ENCODE data around the gene SRPK1. TPM values are rescaled to one million over a fixed set of nuclear protein-coding genes. Genes with fewer than 3 reads are reported as not detected.

Gene SRPK1
- total RNA-seq, 4 donors from 2014 or later = 107 to 155 (median 110) TPM

- Histone ChIP-seq H3K27ac (no peak overlapping the region), H3K9me3 (no peaks in the 10 kb centered on the region), H3K4me1 (no peaks in the 10 kb centered on the region), H3K27me3 (no peaks in the 10 kb centered on the region), H3K4me3 (no peak overlapping the region), H3K36me3 (no peaks in the 10 kb centered on the region)
- in situ Hi-C loops (cut with MboI; ENCODE audit: low pct_ligation_motif_present in 1 of 4, low pct_unique_long_range_greater_than_20kb in 1 of 4, low sequenced_read_pairs in 3 of 4) = no loop called here
- intact Hi-C loops (cut with DNase I; ENCODE audit: low total_unique reads) = no loop called here
- WGBS, 2 donors (ENCODE audit: low coverage in 1 of 2) = 91 to 100% methylated on average over 3 of the region's 3 CpGs
- no peak for DNase-seq
- TF ChIP-seq POLR2AphosphoS5 (IDR thresholded peaks at IDR 0.05) (no peak), POLR2A (IDR thresholded peaks at IDR 0.05) (no peak), CTCF (IDR thresholded peaks at IDR 0.05) (no peak), EP300 (IDR thresholded peaks at IDR 0.05; ENCODE audit: low read depth) (no peak)
Measured at GRCh38 chr6:35897036-35897435, 23.9 kb downstream of the SRPK1 start.

- DNase-seq = no peak
- no peaks in the 10 kb centered on the region for H3K4me1 ChIP-seq
- no peaks in the 10 kb centered on the region for H3K9me3 ChIP-seq
- intact Hi-C loops (cut with DNase I; ENCODE audit: low total_unique reads) (no loop called here), in situ Hi-C loops (cut with MboI; ENCODE audit: low pct_ligation_motif_present in 1 of 4, low pct_unique_long_range_greater_than_20kb in 1 of 4, low sequenced_read_pairs in 3 of 4) (no loop called here)
- no peak overlapping the region for H3K27ac ChIP-seq
- no peak for TF ChIP-seq POLR2A (IDR thresholded peaks at IDR 0.05)
- no peak for TF ChIP-seq POLR2AphosphoS5 (IDR thresholded peaks at IDR 0.05)
- TF ChIP-seq EP300 (IDR thresholded peaks at IDR 0.05; ENCODE audit: low read depth) = no peak
- no peak for TF ChIP-seq CTCF (IDR thresholded peaks at IDR 0.05)
- H3K36me3 ChIP-seq = no peaks in the 10 kb centered on the region
- 95 to 100% methylated on average over 1 of the region's 1 CpG for WGBS, 2 donors (ENCODE audit: low coverage in 1 of 2)
- H3K27me3 ChIP-seq = no peaks in the 10 kb centered on the region
- no peak overlapping the region for H3K4me3 ChIP-seq
Measured at GRCh38 chr6:35896228-35896627, 24.7 kb downstream of the SRPK1 start.

- in situ Hi-C loops (cut with MboI; ENCODE audit: low pct_ligation_motif_present in 1 of 4, low pct_unique_long_range_greater_than_20kb in 1 of 4, low sequenced_read_pairs in 3 of 4) = no loop called here
- Histone ChIP-seq H3K4me1 (no peaks in the 10 kb centered on the region), H3K36me3 (peaks cover 0 to 4% (median 0%) of the 10 kb centered on the region in 4 donors), H3K9me3 (no peaks in the 10 kb centered on the region), H3K27ac (no peak overlapping the region), H3K27me3 (no peaks in the 10 kb centered on the region), H3K4me3 (no peak overlapping the region)
- intact Hi-C loops (cut with DNase I; ENCODE audit: low total_unique reads) = no loop called here
- 96% methylated on average over 3 of the region's 3 CpGs; no CpG with 5 or more reads in 1 of the 2 donors for WGBS, 2 donors (ENCODE audit: low coverage in 1 of 2)
- no peak for DNase-seq
- TF ChIP-seq POLR2A (IDR thresholded peaks at IDR 0.05) (no peak), CTCF (IDR thresholded peaks at IDR 0.05) (no peak), POLR2AphosphoS5 (IDR thresholded peaks at IDR 0.05) (no peak), EP300 (IDR thresholded peaks at IDR 0.05; ENCODE audit: low read depth) (no peak)
Measured at GRCh38 chr6:35895560-35895959, 25.3 kb downstream of the SRPK1 start.

GRCh38 chr6:35894776-35895175, 26.1 kb downstream of the SRPK1 start:
- H3K27me3 ChIP-seq = no peaks in the 10 kb centered on the region
- H3K9me3 ChIP-seq = no peaks in the 10 kb centered on the region
- WGBS, 2 donors (ENCODE audit: low coverage in 1 of 2) = 86 to 92% methylated on average over 1 to 2 of the region's 2 CpGs
- no peak overlapping the region for H3K27ac ChIP-seq
- H3K4me3 ChIP-seq = no peak overlapping the region
- in situ Hi-C loops (cut with MboI; ENCODE audit: low pct_ligation_motif_present in 1 of 4, low pct_unique_long_range_greater_than_20kb in 1 of 4, low sequenced_read_pairs in 3 of 4) = no loop called here
- no peaks in the 10 kb centered on the region for H3K4me1 ChIP-seq
- no peak for TF ChIP-seq POLR2A (IDR thresholded peaks at IDR 0.05)
- no peak for TF ChIP-seq POLR2AphosphoS5 (IDR thresholded peaks at IDR 0.05)
- no peak for TF ChIP-seq CTCF (IDR thresholded peaks at IDR 0.05)
- TF ChIP-seq EP300 (IDR thresholded peaks at IDR 0.05; ENCODE audit: low read depth) = no peak
- H3K36me3 ChIP-seq = peaks cover 0 to 6% (median 0%) of the 10 kb centered on the region in 4 donors
- DNase-seq = no peak
- intact Hi-C loops (cut with DNase I; ENCODE audit: low total_unique reads) = no loop called here
